ENCODE results near the gene NMUR2.

The NMUR2 gene

GRCh38 chr5:152372875-152373274 is 32.2 kb downstream of the NMUR2 start:
- H3K4me3 ChIP-seq, result no peak overlapping the region
- no peak overlapping the region for H3K27ac ChIP-seq
- H3K27me3 ChIP-seq, result no peaks in the 10 kb centered on the region
- no peak for TF ChIP-seq CTCF (IDR thresholded peaks at IDR 0.05)
- DNase-seq, result no peak
- H3K4me1 ChIP-seq, result no peaks in the 10 kb centered on the region
- no peaks in the 10 kb centered on the region for H3K9me3 ChIP-seq
- H3K36me3 ChIP-seq, result no peaks in the 10 kb centered on the region
- intact Hi-C loops (cut with DNase I; ENCODE audit: low total_unique reads), result no loop called here

- H3K36me3 ChIP-seq, result no peaks in the 10 kb centered on the region
- intact Hi-C loops (cut with DNase I; ENCODE audit: low total_unique reads), result no loop called here
Measured at GRCh38 chr5:152369298-152369697, 35.8 kb downstream of the NMUR2 start.

GRCh38 chr5:152367554-152367953 is 37.5 kb downstream of the NMUR2 start:
- H3K36me3 ChIP-seq, result no peaks in the 10 kb centered on the region
- no peaks in the 10 kb centered on the region for H3K9me3 ChIP-seq
- no peak for TF ChIP-seq CTCF (IDR thresholded peaks at IDR 0.05)
- no peak overlapping the region for H3K27ac ChIP-seq
- H3K4me3 ChIP-seq, result no peak overlapping the region
- H3K4me1 ChIP-seq, result no peaks in the 10 kb centered on the region
- DNase-seq, result no peak
- intact Hi-C loops (cut with DNase I; ENCODE audit: low total_unique reads), result no loop called here
- no peaks in the 10 kb centered on the region for H3K27me3 ChIP-seq

More at GRCh38 chr5:152369298-152369697, 35.8 kb downstream of the NMUR2 start:
- Histone ChIP-seq H3K27ac (no peak overlapping the region), H3K4me1 (no peaks in the 10 kb centered on the region), H3K4me3 (no peak overlapping the region), H3K9me3 (no peaks in the 10 kb centered on the region), H3K27me3 (no peaks in the 10 kb centered on the region)
- no peak for DNase-seq
- TF ChIP-seq CTCF (IDR thresholded peaks at IDR 0.05), result no peak

GRCh38 chr5:152366716-152367115 is 38.4 kb downstream of the NMUR2 start:
- H3K36me3 ChIP-seq, result no peaks in the 10 kb centered on the region
- no peaks in the 10 kb centered on the region for H3K27me3 ChIP-seq
- no peaks in the 10 kb centered on the region for H3K4me1 ChIP-seq
- no peaks in the 10 kb centered on the region for H3K9me3 ChIP-seq
- DNase-seq, result no peak
- no peak overlapping the region for H3K4me3 ChIP-seq
- H3K27ac ChIP-seq, result no peak overlapping the region
- intact Hi-C loops (cut with DNase I; ENCODE audit: low total_unique reads), result no loop called here
- no peak for TF ChIP-seq CTCF (IDR thresholded peaks at IDR 0.05)

GRCh38 chr5:152364899-152365298 is 40.2 kb downstream of the NMUR2 start:
- Histone ChIP-seq H3K4me3 (no peak overlapping the region), H3K9me3 (no peaks in the 10 kb centered on the region), H3K36me3 (no peaks in the 10 kb centered on the region), H3K27me3 (no peaks in the 10 kb centered on the region), H3K27ac (no peak overlapping the region), H3K4me1 (no peaks in the 10 kb centered on the region)
- DNase-seq, result no peak
- intact Hi-C loops (cut with DNase I; ENCODE audit: low total_unique reads), result no loop called here
- TF ChIP-seq CTCF (IDR thresholded peaks at IDR 0.05), result no peak

GRCh38 chr5:152364172-152364571 is 40.9 kb downstream of the NMUR2 start:
- no peak for DNase-seq
- intact Hi-C loops (cut with DNase I; ENCODE audit: low total_unique reads), result no loop called here
- no peak for TF ChIP-seq CTCF (IDR thresholded peaks at IDR 0.05)

More at GRCh38 chr5:152364172-152364571, 40.9 kb downstream of the NMUR2 start:
- Histone ChIP-seq H3K4me3 (no peak overlapping the region), H3K9me3 (no peaks in the 10 kb centered on the region), H3K27ac (no peak overlapping the region), H3K4me1 (no peaks in the 10 kb centered on the region), H3K27me3 (no peaks in the 10 kb centered on the region), H3K36me3 (no peaks in the 10 kb centered on the region)

Measured in tibial artery (tissue), 4 donors.